Kidney tubule cell (primary cell): ENCODE measurements around the gene COL5A1.

Experiments
- DNase-seq: peaks from one replicate; pipeline ENCODE4 v3.0.0-alpha.2; 2018; ENCODE audit warnings: low spot score

Gene COL5A1

DNA sequence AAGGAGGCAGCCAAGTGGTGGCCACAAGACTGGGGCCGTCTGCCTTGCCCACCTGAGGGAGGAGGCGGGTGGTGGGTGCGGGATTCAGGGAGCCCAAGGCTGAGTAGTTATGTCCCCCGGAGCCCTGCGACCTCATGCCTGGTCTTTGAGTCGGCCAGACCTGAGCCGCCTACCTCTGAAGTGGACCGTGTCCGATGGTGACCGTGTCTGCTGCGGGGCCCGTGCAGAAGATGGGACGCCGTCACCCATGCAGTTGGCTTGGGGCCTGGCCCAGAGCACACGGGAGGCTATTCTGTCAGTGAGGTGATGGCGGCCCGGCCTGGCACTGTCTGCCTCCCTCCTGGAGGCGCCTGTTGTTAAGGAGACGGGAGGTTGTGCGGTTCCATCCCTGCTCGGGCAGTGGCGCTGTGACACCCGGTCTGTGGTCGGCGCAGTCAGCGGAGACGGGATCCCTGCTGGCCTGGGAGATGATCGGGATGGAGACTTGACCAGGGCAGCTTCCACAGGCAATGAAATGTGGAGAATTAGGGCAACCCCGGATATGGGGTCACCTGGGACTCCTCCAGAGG lies 176.5 kb downstream of the COL5A1 start:
- no peak for DNase-seq

DNA sequence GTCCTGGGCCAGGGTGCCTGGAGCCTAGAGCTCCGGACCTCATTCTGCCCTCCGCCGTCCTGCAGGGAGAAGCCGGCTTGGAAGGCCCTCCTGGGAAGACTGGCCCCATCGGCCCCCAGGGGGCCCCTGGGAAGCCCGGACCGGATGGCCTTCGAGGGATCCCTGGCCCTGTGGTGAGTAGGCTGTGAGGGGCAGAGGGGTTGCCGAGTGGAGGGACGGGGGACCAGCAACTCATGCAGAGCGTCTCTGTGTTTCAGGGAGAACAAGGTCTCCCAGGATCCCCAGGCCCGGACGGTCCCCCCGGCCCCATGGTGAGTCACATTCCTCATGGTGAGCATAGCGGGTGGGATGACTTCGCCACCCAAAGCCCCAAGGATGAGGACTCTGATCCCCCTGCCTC lies 177.0 kb downstream of the COL5A1 start:
- no peak for DNase-seq

DNA sequence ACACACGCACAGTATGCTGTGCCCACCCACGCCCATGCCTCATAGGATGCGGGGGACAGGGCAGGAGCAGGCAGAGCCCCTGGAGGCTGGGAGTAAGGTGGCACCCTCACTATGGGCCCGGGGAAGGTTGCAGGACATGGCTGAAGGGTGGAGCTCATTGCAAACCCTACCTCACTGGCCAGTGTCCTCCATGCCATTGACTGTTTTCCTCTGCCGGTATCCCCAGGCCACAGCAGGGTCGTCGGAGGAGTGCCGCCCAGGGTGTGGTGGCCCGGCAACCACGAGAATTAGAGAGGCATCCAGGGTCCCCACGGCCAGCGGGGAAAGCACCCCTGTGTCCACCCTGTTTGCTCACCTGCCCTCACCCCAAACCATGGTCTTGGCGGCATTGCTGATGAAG lies 179.3 kb downstream of the COL5A1 start:
- DNase-seq, result no peak

DNA sequence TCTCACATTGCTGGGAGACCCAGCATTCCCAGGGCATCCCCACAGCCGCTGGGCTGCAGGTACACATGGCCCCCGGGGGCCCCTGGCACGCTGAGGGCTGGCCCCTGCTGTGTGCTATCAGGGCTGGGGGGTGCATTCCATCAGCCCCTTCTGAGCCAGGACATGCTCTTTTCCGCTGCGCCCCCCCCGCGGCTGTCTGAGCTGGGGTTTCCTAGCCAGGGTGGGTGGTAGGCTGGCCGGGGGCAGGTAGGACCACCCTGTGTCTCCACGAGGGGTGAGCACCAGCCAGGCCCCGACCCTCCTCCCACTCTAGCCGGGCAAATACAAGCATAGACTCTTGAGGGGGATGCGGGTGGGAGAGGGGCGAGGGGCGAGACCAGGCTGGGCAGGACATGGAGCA lies 180.9 kb downstream of the COL5A1 start:
- DNase-seq, result no peak

DNA sequence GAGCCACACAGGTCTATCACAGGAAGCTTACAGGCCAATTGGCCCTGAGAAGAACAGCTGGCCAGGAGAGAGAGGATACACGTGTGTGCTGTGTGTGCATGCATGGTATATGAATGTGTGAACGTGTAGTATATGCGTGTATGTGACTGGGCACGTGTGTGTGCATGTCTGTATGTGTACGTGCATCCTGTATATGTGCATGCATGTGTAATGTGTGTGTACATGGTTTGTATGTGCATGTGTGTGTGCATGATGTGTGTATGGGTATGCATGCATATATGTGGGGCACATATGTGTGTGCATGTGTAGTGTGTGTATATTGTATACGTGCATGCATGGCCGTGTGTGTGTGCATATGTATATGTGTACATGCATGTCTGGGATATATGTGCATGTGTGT lies 182.0 kb downstream of the COL5A1 start:
- no peak for DNase-seq

DNA sequence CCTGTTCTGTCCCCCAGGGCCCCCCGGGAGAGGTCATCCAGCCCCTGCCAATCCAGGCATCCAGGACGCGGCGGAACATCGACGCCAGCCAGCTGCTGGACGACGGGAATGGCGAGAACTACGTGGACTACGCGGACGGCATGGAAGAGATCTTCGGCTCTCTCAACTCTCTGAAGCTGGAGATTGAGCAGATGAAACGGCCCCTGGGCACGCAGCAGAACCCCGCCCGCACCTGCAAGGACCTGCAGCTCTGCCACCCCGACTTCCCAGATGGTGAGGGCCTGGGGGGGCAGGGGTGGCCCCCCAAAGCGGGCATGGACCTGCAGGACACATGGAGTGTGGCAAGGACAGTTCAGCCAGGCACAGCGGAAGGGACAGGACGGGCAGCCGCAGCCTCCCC lies 183.0 kb downstream of the COL5A1 start:
- no peak for DNase-seq

DNA sequence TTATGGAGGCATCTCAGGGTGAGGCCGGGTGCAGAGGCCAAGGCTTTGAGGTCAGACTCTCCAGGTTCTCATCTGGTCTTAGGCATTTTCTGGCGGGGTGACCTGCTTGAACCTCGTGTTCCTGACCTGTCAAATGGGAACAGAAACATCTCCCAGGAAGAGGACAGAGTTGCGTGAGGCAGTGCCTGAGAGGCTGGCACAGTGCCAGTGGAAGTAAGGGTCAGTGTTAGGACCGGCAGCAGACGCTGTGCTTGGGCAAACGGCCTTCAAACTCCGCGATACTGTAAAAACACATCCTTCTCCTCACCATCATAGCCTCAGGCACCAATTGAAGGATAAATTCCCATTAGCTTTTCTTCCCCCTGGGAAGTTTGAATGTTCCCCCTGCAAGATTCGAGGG lies 183.4 kb downstream of the COL5A1 start:
- DNase-seq, result no peak

DNA sequence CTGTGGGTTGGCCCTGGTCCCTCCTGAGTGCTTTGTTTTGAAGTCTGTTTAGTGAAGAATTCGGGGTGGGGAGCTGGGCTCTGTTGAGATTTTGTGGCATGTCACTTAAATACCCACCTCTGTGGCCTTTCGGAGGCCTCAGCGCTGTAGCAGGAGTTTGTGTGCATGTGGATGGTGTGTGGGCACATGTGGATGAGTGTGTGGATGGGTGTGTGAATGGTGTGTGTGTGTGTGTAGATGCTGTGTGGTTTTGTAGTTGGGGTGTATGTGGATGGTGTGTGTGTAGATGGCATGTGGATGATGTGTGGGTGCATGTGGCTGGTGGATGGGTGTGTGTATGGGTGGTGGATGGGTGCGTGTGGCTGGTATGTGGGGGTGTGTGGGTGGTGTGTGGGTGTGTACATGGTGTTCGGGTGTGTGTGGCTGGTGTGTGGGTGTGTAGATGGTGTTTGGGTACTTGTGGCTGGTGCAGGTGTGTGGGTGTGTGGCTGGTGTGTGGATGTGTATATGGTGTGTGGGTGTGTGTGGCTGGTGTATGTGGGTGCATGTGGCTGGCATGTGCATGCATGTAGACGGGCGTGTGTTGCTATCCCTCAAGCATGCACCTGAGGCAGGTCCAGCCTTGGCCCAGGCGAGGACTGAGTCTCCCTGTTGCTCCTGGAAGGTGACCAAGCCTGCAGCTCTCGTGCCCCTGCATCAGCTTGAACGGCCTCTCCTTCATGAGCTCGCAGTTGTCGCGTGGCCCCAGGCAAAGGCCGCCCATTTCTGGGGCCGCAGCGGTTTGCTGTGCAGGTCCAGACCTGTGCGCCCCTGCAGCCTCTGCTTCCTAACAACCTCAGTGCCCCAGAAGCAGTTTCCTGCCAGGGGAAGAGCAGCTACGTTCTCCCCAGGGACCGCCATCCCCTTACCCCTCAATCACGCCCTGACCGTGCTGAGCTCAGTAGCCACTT lies 185.0 kb downstream of the COL5A1 start:
- no peak for DNase-seq

DNA sequence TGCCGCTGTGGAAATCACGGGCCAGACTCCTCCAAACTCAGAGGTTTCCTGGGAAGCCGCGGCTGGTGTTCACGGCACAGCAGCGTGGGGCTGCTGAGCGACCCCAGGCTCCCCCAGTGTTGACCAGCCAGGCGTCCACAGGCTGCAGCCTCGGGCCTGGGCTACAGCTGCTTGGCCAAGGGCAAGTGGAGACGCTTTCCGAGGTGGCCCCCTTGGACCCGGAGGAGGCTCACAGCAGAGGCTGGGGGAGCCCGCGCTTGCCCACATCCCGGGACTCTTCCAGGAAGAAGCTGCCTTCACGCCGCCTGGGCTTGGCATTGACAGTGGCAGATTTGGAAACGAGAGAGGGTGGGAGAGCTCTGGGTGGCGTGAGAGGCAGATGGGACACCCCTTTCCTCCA lies 186.0 kb downstream of the COL5A1 start:
- no peak for DNase-seq

DNA sequence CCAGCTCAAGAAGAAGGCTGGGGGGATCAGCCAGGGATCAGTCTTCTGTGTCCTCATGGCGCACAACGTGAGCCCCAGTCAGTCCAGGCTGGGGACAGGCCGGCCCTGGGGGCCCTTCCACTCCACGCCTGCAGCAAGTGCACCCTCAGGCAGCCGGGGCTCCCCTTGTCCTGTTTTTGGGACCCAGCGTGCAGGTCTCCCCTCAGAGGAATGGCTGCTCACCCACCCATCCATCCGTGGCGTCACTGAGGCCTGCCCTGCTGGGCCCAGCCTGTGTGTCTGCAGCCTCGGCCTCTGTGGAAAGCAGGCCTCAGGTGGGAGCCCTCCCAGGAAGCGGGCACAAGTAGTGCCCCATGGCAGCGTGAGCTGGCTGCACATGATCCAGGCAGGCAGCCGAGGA lies 186.4 kb downstream of the COL5A1 start:
- no peak for DNase-seq

DNA sequence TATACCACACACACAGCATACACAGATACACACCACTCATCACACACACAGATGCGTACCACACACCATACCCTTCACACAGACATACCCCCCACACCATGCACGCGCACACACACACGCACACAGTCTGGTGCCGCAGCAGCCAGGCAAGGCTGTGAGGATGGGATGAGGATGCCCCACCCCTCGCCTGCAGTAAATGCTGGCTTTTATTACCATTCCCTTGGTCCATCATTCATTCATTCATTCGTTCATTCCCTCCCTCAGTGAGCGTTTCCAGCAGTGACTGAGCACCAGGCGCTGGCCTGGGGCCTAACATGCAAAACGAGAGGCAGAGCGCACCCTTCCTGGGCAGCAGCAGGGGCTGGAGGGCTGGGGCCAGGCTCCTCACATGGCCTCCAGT lies 187.3 kb downstream of the COL5A1 start:
- DNase-seq, result no peak

DNA sequence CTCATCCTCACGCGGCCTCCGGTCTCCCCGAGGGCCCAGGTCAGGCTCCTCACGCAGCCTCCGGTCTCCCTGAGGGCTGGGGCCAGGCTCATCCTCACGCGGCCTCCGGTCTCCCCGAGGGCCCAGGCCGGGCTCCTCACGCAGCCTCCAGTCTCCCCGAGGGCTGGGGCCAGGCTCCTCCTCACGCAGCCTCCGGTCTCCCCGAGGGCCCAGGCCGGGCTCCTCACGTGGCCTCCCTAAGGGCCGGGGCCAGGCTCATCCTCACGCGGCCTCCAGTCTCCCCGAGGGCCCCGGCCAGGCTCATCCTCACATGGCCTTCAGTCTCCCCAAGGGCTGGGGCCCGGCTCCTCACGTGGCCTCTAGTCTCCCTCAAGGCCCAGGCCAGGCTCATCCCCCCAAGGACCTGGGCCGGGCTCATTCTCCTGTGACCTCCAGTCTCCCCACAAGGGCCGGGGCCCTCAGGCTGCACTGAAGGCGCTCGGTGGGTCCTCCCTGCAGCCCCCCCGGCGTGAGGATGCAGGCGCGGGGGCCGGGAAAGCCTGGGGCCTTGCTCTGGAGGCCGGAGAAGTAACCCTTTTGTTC lies 187.8 kb downstream of the COL5A1 start:
- DNase-seq, result no peak

DNA sequence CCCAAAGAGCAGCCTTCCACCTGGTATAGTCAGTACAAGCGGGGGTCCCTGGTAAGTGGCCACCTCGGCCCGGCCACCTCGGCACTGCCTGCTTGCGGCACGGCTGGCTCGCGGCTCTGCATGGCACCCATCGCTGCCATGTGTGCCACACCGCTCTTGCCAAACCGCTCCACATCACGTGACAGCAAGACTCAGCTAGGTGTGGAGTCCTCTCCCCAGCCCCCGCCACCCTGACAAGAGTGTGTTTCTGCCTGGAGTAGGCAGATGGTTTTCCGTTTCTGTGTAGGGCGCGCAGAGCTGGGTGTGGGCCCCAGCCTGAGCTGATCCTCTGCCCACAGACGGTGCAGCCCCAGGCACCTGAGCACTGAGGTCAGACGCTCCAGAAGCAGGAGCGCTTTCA lies 188.5 kb downstream of the COL5A1 start:
- no peak for DNase-seq

DNA sequence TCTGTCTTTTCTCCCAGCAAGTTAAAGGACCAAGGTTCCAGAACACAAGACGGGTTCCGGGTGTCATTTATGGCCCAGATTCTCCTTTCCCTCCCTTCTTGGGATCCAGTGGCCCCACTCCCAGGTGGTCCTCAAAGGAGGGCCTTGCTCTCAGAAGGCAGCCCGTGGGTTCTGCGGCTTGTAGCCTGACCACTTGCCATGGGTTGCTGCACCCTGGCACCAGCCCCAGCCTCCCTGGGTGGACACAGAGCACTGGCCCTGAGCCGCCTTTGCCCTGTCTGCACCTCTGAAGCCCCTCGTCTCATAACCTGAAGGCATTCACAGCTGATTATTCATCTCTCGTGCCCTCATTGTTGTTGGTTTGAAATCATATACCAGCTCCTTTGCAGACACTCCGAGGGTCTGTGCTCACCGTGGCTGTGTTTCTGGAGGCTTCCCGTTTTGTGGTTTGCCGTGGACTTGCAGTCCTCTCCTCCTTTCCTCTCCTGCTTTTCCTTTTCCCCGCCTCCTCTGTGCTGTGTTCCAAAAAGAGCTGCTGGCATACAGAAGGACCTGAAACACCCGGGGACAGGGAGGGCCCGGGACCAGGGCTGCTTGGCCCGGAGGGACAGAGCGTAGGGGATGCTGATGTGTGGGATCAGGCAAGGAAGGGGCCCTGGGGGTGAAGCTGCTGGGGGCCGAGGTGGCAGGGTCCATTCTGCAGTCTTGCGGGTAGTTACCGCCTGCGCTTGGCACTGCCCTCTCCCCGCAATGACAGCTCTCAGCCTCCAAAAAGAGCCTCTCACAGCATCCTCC lies 189.5 kb downstream of the COL5A1 start:
- DNase-seq, result no peak

DNA sequence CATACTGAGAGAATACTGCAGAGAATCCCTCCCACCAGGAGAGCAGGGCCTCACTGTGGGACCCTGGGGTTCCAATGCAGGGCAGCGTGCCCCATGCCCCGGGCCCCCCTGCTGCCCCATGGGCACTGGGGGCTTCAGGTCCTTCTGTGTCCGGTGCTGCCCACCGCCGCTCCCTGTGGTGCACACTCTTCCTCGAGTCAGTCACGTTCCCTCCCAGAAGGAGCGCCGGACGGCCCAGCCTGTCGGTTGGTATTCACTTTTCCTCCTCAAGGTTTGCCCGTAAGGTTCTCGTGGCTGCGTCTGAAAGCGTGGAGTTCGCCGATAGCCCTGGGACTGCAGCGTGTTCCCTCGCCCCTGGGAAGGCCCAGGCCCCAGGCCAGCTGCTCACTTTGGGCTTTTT lies 190.9 kb downstream of the COL5A1 start:
- no peak for DNase-seq

DNA sequence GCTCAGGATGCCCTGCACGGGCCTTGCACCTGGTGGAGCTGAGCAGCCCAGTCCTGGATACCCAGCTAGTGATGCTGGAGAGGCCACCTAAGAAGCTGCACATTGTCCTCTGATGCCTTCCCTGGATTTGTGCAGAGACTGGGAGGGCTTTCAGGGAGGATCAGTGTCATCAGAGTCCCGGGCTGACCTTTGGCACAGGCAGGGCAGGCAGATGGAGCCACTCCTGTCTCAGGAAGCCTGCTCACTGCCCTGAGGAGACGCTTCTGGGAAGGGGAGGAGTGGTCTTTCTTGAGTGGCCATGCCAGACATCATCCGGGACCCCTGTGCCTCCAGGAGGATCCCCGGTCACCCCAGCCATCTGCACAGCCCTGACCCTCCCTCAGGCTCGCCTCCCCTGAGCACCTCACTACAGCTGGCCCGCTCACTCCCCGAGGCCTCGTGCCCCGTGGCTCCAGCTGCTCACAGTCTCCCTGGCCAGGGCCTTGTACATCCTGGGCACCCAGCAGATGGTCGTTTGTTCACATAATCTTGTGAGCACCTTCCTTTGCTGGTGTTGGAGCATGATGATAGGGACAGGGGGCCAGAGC lies 191.8 kb downstream of the COL5A1 start:
- no peak for DNase-seq

DNA sequence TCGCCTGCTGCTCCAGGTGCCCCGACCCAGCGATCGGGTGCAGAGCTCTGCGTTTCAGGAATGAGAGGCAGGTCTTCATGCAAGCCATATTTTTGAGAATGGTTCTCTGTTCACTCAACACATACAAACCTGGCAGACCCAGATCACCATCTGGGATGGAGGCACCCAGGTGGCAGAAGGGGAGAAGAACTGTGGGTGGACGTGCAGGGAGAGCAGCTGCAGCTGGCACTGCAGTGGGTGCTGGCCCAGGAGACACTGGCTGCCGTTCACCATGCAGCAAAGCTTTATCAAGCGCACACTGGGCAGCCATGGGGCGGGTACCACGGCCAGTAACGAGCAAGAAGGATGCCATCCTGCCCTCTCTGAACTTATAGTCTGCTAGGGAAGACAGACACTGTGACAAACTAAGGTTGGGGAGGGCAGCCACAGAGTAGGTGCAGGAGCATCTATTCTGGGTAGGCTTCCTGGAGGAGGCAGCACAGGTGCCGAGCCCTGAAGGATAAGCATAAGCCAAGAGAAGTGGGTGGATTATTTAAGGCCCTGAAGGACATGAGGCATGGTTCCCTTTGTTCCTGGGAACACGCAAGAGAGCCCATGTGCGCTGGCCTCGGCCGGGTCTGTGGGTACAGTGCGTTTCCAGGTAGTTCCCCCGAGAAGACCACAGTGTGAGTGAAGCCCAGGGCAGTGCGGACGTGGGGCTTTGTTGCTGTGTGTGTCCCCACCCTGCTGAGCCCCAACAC lies 192.8 kb downstream of the COL5A1 start:
- DNase-seq, result no peak

DNA sequence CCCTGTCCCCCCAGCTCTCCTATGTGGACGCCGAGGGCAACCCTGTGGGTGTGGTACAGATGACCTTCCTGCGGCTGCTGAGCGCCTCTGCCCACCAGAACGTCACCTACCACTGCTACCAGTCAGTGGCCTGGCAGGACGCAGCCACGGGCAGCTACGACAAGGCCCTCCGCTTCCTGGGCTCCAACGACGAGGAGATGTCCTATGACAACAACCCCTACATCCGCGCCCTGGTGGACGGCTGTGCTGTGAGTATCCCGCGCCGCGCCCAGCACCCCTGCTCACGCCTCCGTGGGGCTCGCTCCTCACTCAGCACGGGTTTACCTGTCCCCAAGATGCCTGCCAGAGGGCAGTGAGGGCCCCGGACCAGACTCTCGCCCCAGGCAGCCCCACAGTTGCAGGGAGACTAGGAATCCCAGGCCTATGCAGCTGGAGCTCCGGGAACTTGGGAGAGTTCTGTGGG lies 193.4 kb downstream of the COL5A1 start:
- DNase-seq, result no peak

DNA sequence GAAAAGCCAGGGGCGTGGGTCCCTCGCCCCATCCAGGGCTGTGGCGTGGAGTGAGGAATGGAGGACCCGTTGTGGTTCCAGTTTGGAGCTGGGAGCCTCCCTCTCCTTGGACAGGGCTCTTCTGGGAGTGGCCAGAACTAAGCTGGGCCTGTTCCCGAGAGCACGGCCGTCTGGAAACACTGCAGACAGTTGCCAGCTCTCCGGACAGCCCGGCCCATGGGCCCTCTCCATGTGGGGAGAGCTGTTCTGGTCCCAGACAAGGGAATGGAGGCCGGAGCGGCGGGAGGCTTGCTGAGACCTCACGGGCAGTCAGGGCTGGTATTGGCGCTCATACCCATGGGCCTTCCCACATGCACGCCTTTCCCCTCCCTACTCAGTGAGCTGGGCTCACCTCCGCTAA lies 193.8 kb downstream of the COL5A1 start:
- no peak for DNase-seq

DNA sequence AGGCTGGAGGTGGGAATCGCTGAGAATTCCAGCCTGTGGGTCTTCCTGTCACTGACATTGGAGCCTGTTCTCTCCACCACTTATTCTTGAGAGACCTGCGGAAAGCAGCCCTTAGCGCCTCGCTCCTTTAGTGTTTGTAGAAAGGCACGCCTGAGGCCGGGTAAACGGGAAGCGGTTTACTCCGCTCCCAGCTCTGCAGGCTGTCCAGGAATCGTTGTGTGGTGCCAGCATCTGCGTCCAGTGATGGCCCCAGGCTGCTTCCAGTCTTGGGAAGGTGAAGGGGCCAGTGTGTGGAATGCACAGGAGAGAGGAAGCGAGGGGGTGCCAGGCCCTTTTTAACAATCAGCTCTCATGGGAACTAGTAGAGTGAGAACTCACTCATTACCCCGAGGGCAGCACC lies 194.4 kb downstream of the COL5A1 start:
- DNase-seq, result no peak

DNA sequence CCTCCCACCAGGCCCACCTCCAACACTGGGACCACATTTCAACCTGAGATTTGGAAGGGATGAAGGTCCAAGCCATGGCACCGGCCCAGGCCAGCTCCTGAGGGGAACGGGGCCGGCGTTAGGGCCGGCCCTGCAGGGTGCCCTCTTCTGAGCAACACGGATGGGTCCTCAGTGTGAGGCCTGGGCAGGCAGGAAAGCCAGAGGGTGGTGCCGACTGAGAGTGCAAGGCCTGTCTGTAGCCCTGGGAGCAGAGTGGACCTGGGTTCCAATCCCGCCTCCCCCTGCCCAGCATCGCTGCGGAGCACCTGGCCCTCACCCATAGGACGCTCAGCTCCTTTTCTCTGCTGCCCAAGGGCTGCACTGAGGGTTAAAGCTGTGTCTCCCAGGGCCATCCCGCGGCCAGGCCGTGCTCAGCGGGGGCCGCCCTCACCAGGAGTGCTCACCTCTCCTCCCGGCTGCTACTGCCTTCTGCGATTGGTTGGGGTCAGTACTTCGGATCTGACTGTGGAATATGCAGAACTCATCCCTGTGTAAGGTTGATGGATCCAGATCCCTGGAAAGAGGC lies 194.9 kb downstream of the COL5A1 start:
- DNase-seq, result no peak
